GM12865 (cell line): ENCODE measurements around the gene NT5E.

Experiments used
- DNase-seq: peaks from one replicate; pipeline ENCODE4 v3.0.0; 2010; ENCODE audit warnings: low read depth
- H3K4me3 ChIP-seq: 2 replicates; pipeline ENCODE4 v1.5.1; 2011; ENCODE audit warnings: mild to moderate bottlenecking, low read depth, low read length, control low read depth
- TF ChIP-seq, protein P1 (sequence below): IDR thresholded peaks from 2 replicates; pipeline ENCODE4 v1.5.1; 2011; ENCODE audit warnings: low read length, control low read depth, low read depth, inconsistent platforms; ENCODE audit not compliant: insufficient read depth; ENCODE audit errors: missing control alignments

The NT5E gene

DNA sequence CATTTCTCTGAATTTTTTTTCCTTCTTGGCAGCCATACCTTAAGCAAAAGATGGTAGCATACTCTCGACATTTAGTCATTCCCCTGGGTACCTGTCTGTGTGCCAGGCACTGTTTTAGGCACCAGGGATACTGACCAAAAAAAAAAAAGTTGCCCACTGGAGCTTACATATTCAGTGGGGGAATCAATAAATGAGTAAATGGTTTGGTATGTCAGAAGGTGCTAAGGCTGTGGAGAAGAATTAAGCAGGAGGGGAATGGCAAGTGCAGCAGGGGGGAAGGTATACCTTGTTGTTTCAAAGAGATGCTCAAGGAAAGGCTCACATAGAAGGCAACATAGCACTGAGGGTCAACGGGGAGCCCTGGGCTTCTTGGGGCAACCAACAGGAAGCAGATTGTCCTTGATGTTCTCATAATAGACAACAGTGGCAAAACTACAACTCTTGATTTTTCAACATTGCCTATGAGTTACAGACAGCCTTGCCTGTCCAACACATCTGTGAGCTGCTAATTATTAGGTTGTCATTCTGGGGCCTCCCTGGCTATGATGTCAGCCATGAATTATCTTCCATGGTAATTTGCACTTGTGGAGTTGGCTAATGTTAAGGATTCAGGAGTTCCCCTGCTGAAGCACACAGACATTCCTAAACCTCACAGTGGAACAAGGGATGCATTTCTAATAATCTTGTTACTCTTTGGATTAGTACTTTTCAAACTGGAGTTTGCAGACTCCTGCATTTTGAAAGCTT lies 19.6 kb downstream of the NT5E start:
- TF ChIP-seq, protein P1, sequence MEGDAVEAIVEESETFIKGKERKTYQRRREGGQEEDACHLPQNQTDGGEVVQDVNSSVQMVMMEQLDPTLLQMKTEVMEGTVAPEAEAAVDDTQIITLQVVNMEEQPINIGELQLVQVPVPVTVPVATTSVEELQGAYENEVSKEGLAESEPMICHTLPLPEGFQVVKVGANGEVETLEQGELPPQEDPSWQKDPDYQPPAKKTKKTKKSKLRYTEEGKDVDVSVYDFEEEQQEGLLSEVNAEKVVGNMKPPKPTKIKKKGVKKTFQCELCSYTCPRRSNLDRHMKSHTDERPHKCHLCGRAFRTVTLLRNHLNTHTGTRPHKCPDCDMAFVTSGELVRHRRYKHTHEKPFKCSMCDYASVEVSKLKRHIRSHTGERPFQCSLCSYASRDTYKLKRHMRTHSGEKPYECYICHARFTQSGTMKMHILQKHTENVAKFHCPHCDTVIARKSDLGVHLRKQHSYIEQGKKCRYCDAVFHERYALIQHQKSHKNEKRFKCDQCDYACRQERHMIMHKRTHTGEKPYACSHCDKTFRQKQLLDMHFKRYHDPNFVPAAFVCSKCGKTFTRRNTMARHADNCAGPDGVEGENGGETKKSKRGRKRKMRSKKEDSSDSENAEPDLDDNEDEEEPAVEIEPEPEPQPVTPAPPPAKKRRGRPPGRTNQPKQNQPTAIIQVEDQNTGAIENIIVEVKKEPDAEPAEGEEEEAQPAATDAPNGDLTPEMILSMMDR: no peak
- H3K4me3 ChIP-seq: no peak overlapping the region
- no peak for DNase-seq

GRCh38 chr6:85470023-85470410 lies 20.1 kb downstream of the NT5E start:
- H3K4me3 ChIP-seq: no peak overlapping the region
- no peak for DNase-seq
- TF ChIP-seq, protein P1: no peak

GRCh38 chr6:85472744-85473143 lies 22.9 kb downstream of the NT5E start:
- TF ChIP-seq, protein P1: no peak
- no peak overlapping the region for H3K4me3 ChIP-seq
- DNase-seq: no peak

DNA sequence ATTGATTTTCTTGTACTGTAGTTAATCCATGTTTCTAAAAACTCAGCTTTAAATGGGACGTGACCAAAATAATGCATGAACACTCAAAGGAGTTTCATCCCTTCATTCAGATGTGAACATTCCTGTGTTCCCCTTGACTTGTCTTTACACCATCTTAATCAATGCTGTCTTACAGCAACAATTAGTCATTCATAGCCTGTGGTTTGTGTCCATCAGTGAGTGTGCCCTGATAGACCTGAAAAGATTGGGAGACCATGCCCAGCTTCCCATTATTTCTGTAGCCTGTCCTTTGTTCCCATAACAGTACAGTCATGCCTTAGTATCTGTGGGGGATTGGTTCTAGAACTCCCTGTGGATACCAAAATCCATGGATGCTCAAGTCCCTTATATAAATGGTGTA lies 23.9 kb downstream of the NT5E start:
- no peak overlapping the region for H3K4me3 ChIP-seq
- no peak for DNase-seq
- TF ChIP-seq, protein P1: no peak

DNA sequence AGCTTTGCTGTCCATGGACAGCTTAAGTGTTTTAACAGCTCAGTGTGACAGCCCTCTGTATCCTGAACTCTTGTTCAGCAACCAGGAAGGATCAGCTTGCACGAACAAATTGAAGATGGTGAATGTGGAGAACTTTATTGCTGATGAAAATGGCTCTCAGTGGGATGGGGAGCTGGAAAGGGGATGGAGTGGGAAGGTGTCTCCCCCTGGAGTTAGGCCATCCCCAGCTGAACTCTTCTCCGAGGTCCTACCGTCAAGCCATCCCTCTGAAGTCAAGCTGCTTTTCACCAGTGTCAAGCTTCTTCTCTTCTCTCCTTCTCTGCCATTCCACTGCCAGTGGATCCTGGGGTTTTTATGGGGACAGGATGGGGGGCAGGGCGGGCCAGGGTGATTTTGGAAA lies 26.6 kb downstream of the NT5E start:
- no peak overlapping the region for H3K4me3 ChIP-seq
- TF ChIP-seq, protein P1: no peak
- DNase-seq: no peak

DNA sequence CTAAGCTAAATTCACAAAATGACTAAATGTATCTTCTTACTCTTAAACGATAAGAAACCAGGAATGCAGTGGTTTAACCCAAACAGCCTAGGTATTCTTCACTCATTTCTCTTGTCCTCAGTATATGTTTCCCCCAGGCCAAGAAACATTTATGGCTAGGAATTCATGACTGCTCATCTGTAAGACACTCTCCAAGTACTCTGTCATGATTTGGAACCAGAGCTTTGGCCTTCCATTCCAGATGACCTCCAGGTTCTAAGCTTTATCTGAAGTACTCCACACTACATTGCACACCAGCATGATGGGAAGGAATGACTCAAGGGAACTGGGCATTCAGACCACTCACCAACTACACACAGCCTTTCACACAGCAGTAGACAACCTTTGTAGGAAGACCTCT lies 29.3 kb downstream of the NT5E start:
- no peak overlapping the region for H3K4me3 ChIP-seq
- no peak for DNase-seq
- TF ChIP-seq, protein P1: no peak
